OCI-LY7 (cell line): ENCODE data around the gene DNM2. TPM values are rescaled to one million over a fixed set of nuclear protein-coding genes. Genes with fewer than 3 reads are reported as not detected.
"Not testable (repeated sequence)": the region's sequence is repeated elsewhere in the genome, so short reads cannot be mapped to it uniquely, and the experiment has no call there.

Experiments
- BruUV-seq: library from RNA; stranded (reverse); fragments of 400-500 nt; replicated peaks from 2 replicates; lab custom pipeline; 2021; lab: Mats Ljungman, UMichigan
- CTCF ChIA-PET: fragments of 300-600 bp; sonication (Branson Sonifier 250); formaldehyde crosslinking; loops from one replicate; lab custom pipeline; 2022; ENCODE audit warnings: antibody characterized with exemption; ENCODE audit not compliant: unreplicated experiment; lab: Charles Lee
- POLR2A ChIA-PET: fragments of 300-600 bp; sonication (Branson Sonifier 250); formaldehyde crosslinking; loops from one replicate; lab custom pipeline; 2022; ENCODE audit warnings: antibody characterized with exemption; lab: Charles Lee
- DNase-seq: peaks from one replicate; pipeline ENCODE4 v3.0.0-alpha.2; 2015; ENCODE audit warnings: low spot score
- H2AFZ ChIP-seq: fragments of 200-600 bp; sonication (generic), shearing (Covaris generic); 2 replicates; pipeline ENCODE4 v1.6.1; 2014; ENCODE audit warnings: mild to moderate bottlenecking, antibody characterized with exemption, low read length, moderate library complexity
- H3K27ac ChIP-seq: fragments of 200-600 bp; sonication (generic); 2 replicates; pipeline ENCODE4 v1.5.1; 2014; ENCODE audit warnings: mixed run types, low read depth, mild to moderate bottlenecking, moderate library complexity, low read length, inconsistent platforms; ENCODE audit not compliant: poor library complexity, severe bottlenecking
- H3K36me3 ChIP-seq: fragments of 200-600 bp; sonication (generic); 2 replicates; pipeline ENCODE4 v1.6.1; 2014; ENCODE audit warnings: mild to moderate bottlenecking, antibody characterized with exemption, low read length, moderate library complexity, mixed read lengths; ENCODE audit not compliant: insufficient read depth
- H3K4me1 ChIP-seq: fragments of 200-600 bp; sonication (generic); 2 replicates; pipeline ENCODE4 v1.5.1; 2014; ENCODE audit warnings: mild to moderate bottlenecking, low read length; ENCODE audit not compliant: insufficient read depth, poor library complexity, severe bottlenecking
- H3K4me2 ChIP-seq: fragments of 200-600 bp; sonication (generic); 2 replicates; pipeline ENCODE4 v1.6.1; 2014; ENCODE audit warnings: mild to moderate bottlenecking, low read length
- H3K4me3 ChIP-seq: fragments of 200-600 bp; sonication (generic); 2 replicates; pipeline ENCODE4 v1.5.1; 2014; ENCODE audit warnings: mild to moderate bottlenecking, low read depth, low read length; ENCODE audit not compliant: poor library complexity, severe bottlenecking
- H3K79me2 ChIP-seq: fragments of 200-600 bp; sonication (generic); 2 replicates; pipeline ENCODE4 v1.6.1; 2016; ENCODE audit warnings: low read depth, mild to moderate bottlenecking, low read length, moderate library complexity, mixed read lengths; ENCODE audit not compliant: insufficient read depth
- H3K9me2 ChIP-seq: fragments of 200-600 bp; sonication (generic); 2 replicates; pipeline ENCODE4 v1.6.1; 2016; ENCODE audit warnings: mild to moderate bottlenecking, low read length, mixed read lengths; ENCODE audit not compliant: insufficient read depth
- H3K9me3 ChIP-seq: fragments of 200-600 bp; sonication (generic); 2 replicates; pipeline ENCODE4 v1.6.1; 2014; ENCODE audit warnings: mild to moderate bottlenecking, mixed run types, low read length, mixed read lengths
- H4K20me1 ChIP-seq: fragments of 200-600 bp; sonication (generic); 2 replicates; pipeline ENCODE4 v1.6.1; 2014; ENCODE audit warnings: mild to moderate bottlenecking, antibody characterized with exemption, low read length, moderate library complexity, mixed read lengths; ENCODE audit not compliant: insufficient read depth
- EZH2phosphoT487 ChIP-seq: fragments of 200-600 bp; sonication (generic); IDR thresholded peaks from 2 replicates; pipeline ENCODE4 v1.6.1; 2018; ENCODE audit warnings: low read depth, borderline replicate concordance, mild to moderate bottlenecking, mixed run types, antibody characterized with exemption, low read length, moderate library complexity, mixed read lengths
- intact Hi-C: fragments of 100-400 bp; cut with micrococcal nuclease; formaldehyde crosslinking; loops from one replicate; pipeline ENCODE4 v1.10.0; 2022; ENCODE audit not compliant: unreplicated experiment
- total RNA-seq, 2 experiments: library from RNA; depleted of rRNA in 1 of 2; stranded (reverse); fragments of >200 nt in 1 of 2; shearing (Covaris generic) in 1 of 2; gene quantifications; 2 replicates each; pipeline ENCODE4 v1.2.3, GENCODE V29; 2014 to 2022
- TF ChIP-seq, protein P1 (sequence below): fragments of 200-600 bp; sonication (generic); conservative IDR thresholded peaks from 2 replicates; pipeline ENCODE4 v1.5.1; 2014; ENCODE audit warnings: mild to moderate bottlenecking, antibody characterized with exemption, low read length, moderate library complexity, mixed read lengths

The DNM2 gene
- total RNA-seq, 2 experiments from 2014 or later: 139 to 165 TPM

DNA sequence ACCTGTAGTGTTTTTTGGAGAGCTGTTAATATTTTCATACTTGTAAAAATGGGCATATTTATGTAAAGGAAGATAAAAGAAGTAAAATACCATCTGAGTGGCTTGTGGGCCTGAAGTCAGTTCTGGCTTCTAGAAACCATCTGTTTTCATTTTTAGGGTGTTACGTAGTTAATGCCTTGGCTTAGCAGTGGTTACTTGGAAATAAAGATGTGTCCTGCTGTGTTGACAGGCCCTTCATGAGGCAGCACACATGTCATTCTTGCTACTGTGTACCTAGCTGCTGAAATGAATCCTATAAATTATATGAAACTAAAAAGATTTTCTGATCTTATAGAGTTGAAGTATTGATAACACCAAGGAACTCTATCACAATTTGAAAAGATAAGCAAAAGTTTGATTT, 47.7 kb upstream of the DNM2 start:
- H3K79me2 ChIP-seq: peaks cover 98% of the 10 kb centered on the region
- ChIA-PET CTCF (no interaction called here), POLR2A (no interaction called here)
- H3K4me3 ChIP-seq: no peak overlapping the region
- H3K4me1 ChIP-seq: peaks cover 22% of the 10 kb centered on the region
- BruUV-seq: no TSS peak
- no peak overlapping the region for H2AFZ ChIP-seq
- H3K36me3 ChIP-seq: peaks cover 98% of the 10 kb centered on the region
- peaks cover 31% of the 10 kb centered on the region for H4K20me1 ChIP-seq
- no peak overlapping the region for H3K4me2 ChIP-seq
- H3K27ac ChIP-seq: no peak overlapping the region
- TF ChIP-seq EZH2phosphoT487: no peak
- TF ChIP-seq, protein P1, sequence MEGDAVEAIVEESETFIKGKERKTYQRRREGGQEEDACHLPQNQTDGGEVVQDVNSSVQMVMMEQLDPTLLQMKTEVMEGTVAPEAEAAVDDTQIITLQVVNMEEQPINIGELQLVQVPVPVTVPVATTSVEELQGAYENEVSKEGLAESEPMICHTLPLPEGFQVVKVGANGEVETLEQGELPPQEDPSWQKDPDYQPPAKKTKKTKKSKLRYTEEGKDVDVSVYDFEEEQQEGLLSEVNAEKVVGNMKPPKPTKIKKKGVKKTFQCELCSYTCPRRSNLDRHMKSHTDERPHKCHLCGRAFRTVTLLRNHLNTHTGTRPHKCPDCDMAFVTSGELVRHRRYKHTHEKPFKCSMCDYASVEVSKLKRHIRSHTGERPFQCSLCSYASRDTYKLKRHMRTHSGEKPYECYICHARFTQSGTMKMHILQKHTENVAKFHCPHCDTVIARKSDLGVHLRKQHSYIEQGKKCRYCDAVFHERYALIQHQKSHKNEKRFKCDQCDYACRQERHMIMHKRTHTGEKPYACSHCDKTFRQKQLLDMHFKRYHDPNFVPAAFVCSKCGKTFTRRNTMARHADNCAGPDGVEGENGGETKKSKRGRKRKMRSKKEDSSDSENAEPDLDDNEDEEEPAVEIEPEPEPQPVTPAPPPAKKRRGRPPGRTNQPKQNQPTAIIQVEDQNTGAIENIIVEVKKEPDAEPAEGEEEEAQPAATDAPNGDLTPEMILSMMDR: no peak
- no peaks in the 10 kb centered on the region for H3K9me2 ChIP-seq
- DNase-seq: no peak
- intact Hi-C loops: no loop called here
- no peaks in the 10 kb centered on the region for H3K9me3 ChIP-seq

DNA sequence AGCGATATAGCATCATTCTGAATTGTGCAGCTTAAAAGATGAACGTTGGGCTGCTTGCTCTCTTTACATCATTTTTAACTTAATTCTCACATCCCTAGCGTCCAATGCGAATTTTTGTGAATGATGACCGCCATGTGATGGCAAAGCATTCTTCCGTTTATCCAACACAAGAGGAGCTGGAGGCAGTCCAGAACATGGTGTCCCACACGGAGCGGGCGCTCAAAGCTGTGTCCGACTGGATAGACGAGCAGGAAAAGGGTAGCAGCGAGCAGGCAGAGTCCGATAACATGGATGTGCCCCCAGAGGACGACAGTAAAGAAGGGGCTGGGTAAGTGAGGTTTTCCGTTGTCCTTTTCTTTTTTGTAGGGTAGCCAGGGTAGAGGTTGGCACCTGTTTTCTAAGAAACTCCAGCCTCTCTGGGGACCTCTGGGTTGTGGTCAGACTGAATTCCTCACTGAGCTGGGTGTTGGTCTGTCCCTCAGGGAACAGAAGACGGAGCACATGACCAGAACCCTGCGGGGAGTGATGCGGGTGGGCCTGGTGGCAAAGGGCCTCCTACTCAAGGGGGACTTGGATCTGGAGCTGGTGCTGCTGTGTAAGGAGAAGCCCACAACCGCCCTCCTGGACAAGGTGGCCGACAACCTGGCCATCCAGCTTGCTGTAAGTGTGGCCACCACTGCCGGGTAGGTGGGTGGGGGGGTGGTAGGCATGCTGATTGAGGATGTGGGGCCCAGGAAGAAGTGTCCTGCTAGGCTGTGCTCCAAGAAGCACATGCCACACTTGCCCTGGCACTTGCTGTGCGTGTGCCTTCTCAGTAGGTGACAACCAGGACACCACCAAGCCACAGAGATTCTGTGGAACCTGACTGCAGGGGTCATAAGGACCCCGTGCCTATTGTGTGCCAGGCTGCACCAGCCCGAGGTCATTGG, 46.7 kb upstream of the DNM2 start:
- Histone ChIP-seq H3K4me1 (peaks cover 20% of the 10 kb centered on the region), H3K36me3 (peaks cover 97% of the 10 kb centered on the region), H3K9me2 (no peaks in the 10 kb centered on the region), H4K20me1 (peaks cover 36% of the 10 kb centered on the region), H3K4me3 (no peak overlapping the region), H2AFZ (no peak overlapping the region), H3K27ac (no peak overlapping the region), H3K79me2 (peaks cover 97% of the 10 kb centered on the region), H3K9me3 (no peaks in the 10 kb centered on the region), H3K4me2 (no peak overlapping the region)
- TSS peak; percentile 46 for BruUV-seq
- TF ChIP-seq, protein P1: no peak
- no peak for TF ChIP-seq EZH2phosphoT487
- intact Hi-C loops: no loop called here
- ChIA-PET CTCF (no interaction called here), POLR2A (interaction anchor here (0.6 to 1.3 kb wide), 2 partner anchors 15 to 29 kb away, joined by 3 read pairs; no protein-coding TSS in a partner anchor)
- DNase-seq: no peak

DNA sequence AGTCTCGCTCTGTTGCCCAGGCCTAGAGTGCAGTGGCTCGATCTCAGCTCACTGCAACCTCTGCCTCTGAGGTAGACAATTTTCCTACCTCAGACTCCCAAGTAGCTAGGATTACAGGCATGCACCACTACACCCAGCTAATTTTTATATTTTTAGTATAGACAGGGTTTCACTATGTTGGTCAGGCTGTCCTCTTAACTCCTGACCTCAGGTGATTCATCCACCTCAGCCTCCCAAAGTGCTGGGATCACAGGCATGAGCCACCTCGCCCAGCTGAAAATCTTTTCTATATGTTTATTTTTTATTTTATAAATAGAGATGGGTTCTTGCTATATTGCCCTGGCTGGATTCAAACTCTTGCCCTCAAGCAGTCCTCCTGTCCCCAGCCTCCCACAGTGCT, 46.0 kb upstream of the DNM2 start:
- H3K36me3 ChIP-seq: peaks cover 95% of the 10 kb centered on the region

DNA sequence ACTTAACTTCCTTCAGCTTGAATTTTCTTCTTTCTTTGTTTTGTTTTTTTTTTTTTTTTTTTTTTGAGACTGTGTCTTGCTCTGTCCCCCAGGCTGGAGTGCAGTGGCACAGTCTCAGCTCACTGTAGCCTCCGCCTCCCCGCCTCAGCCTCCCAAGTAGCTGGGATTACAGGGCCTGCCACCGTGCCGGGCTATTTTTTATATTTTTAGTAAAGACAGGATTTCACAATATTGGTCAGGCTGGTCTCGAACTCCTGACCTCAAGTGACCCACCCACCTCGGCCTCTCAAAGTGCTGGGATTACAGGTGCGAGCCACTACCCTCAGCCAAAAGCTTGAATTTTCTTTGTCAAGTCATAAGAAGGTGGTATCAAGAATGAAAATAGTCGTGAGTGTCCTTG, 42.7 kb upstream of the DNM2 start:
- intact Hi-C loops, H3K9me3 ChIP-seq, BruUV-seq, DNase-seq, H3K9me2 ChIP-seq, H3K27ac ChIP-seq, H3K4me2 ChIP-seq, H3K4me1 ChIP-seq, H3K4me3 ChIP-seq, CTCF ChIA-PET, H2AFZ ChIP-seq: not testable (repeated sequence)
- POLR2A ChIA-PET: interaction anchor here (0.6 kb wide), 1 partner anchor 85 kb away, joined by 3 read pairs; no protein-coding TSS in a partner anchor
- Histone ChIP-seq H3K36me3 (peaks cover 97% of the 10 kb centered on the region), H3K79me2 (peaks cover 72% of the 10 kb centered on the region), H4K20me1 (peaks cover 19% of the 10 kb centered on the region)

More for the DNA sequence above, 46.0 kb upstream of the DNM2 start:
- DNase-seq, H3K9me2 ChIP-seq, H3K4me3 ChIP-seq, H3K9me3 ChIP-seq, H3K27ac ChIP-seq, intact Hi-C loops, CTCF ChIA-PET, H3K4me2 ChIP-seq, H2AFZ ChIP-seq, BruUV-seq: not testable (repeated sequence)
- peaks cover 14% of the 10 kb centered on the region for H3K4me1 ChIP-seq
- POLR2A ChIA-PET: interaction anchor here (0.6 to 1.3 kb wide), 2 partner anchors 15 to 28 kb away, joined by 3 read pairs; no protein-coding TSS in a partner anchor
- H4K20me1 ChIP-seq: peaks cover 28% of the 10 kb centered on the region
- H3K79me2 ChIP-seq: peaks cover 92% of the 10 kb centered on the region
